Measurements from ENCODE around the gene ZFHX2. TPM values are rescaled to one million over a fixed set of nuclear protein-coding genes. Genes with fewer than 3 reads are reported as not detected.
A peak's percentile ranks its signal among the peaks of the same experiment; 100 is the strongest.

ZFHX2 gene
- total and polyA plus RNA-seq, 2 of the 13 experiments (the other 11 are each of a cell fraction or from before 2014, with no cell fraction given): 0.17 to 0.44 TPM

DNA sequence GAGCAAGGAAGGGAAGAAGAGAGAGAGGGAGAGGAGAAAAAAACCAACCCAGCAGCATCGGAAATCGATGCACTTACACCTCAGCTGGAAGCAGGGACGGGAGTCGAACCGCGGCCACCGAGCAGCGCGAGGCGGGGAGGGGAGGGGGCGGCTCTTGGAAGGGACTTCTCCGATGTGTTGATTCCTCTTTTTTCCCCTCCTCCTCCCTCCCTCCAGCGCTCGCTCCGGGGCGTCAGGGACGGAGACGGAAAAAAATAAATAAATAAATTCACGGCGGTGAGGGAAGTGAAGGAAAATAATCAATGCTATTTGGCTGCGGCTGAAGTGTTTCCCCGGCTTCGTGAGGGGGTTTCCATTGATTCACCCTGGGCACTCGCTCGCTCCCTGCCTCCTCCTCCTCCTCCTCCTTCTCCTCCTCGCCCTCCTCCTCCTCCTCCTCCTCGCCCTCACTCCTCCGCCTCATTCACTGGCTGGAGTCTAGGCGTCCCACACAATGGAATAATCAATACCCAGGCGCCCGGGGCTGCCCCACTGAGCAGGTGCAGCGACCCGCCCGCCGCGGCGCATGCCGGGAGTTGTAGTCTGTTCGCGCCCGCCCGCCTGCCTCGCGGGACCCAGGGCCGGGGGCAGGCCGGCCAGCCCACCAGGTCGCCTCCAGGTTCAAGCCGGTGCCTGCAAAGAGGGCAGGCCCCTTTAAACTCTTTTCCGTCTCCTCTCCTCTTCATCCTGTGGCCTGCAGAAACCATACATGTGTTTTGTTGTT is at the start of gene ZFHX2 (continued):
- TF ChIP-seq, protein P1, sequence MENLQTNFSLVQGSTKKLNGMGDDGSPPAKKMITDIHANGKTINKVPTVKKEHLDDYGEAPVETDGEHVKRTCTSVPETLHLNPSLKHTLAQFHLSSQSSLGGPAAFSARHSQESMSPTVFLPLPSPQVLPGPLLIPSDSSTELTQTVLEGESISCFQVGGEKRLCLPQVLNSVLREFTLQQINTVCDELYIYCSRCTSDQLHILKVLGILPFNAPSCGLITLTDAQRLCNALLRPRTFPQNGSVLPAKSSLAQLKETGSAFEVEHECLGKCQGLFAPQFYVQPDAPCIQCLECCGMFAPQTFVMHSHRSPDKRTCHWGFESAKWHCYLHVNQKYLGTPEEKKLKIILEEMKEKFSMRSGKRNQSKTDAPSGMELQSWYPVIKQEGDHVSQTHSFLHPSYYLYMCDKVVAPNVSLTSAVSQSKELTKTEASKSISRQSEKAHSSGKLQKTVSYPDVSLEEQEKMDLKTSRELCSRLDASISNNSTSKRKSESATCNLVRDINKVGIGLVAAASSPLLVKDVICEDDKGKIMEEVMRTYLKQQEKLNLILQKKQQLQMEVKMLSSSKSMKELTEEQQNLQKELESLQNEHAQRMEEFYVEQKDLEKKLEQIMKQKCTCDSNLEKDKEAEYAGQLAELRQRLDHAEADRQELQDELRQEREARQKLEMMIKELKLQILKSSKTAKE (CRISPR knock-in tag; IDR thresholded peaks at IDR 0.05; ENCODE audit: borderline replicate concordance): 0 out of 2 replicates have a peak, but pooled peaks have one; percentile 11

DNA sequence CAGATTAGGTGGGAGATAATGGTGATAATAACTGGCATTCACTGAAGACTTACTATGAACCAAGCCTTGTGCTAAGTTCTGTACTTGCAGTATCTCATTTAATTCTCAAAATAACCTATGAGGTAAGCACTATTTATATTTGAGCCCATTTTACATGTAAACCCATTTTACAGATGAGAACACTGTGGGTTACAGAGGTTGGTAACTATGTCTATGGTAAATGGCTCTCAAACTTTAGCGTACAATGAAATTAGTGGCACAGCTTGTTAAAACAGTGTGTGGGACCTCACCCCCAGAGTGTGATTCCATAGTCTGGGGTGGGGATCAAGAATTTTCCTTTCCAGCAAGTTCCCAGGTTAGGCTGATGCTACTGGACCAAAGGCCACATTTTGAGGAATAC is 49.2 kb upstream of the ZFHX2 start:
- FAIRE-seq (no peak), DNase-seq (ENCODE audit: low spot score) (no peak), ATAC-seq (no peak)
- WGBS (ENCODE audit: low lambda C conversion rate): 97% methylated on average over 1 of the region's 1 CpG
- BruUV-seq (replicated peaks): no TSS peak
- H3K36me3 ChIP-seq (replicated peaks in 1 of 2; ENCODE audit: control insufficient read depth in 1 of 2, insufficient read depth in 2 of 2, low read length in 2 of 2): no peaks in the 10 kb centered on the region
- peak overlapping the region; percentile 57 for H3K27ac ChIP-seq (ENCODE audit: extremely low read length, insufficient read depth, low read length)
- peaks cover 8% of the 10 kb centered on the region; the same call in 1 of the 2 replicates for H3K9me3 ChIP-seq (ENCODE audit: low read length)
- POLR2A ChIA-PET: interaction anchor here (0.6 to 10.5 kb wide), 11 partner anchors 10 to 623 kb away, joined by 3 to 267 read pairs (median 8); partner anchors contain the start of gene DHRS2
- H3K9ac ChIP-seq (ENCODE audit: insufficient read depth, low read depth, low read length): no peak overlapping the region
- no peak overlapping the region for H2AFZ ChIP-seq (ENCODE audit: low read length)
- peaks cover 54% of the 10 kb centered on the region for H3K4me1 ChIP-seq (ENCODE audit: insufficient read depth, low read length)
- no peak overlapping the region for H3K4me2 ChIP-seq (ENCODE audit: low read depth, low read length)
- H3K27me3 ChIP-seq (ENCODE audit: control insufficient read depth in 1 of 2, insufficient read depth in 2 of 2, low read length in 2 of 2): no peaks in the 10 kb centered on the region
- H3K4me3 ChIP-seq (replicated peaks in 1 of 3; ENCODE audit: insufficient read depth in 1 of 3, low read depth in 2 of 3, low read length in 3 of 3): no peak overlapping the region
- CTCF ChIA-PET (ENCODE audit: low intra/inter-chr PET ratio, low total read pairs): no interaction called here
- H4K20me1 ChIP-seq (ENCODE audit: insufficient read depth, low read length): no peaks in the 10 kb centered on the region
- no peaks in the 10 kb centered on the region for H3K79me2 ChIP-seq (ENCODE audit: insufficient read depth, low read length)
- intact Hi-C loops (cut with micrococcal nuclease; ENCODE audit: unreplicated experiment) (no loop called here), in situ Hi-C loops (cut with HindIII; ENCODE audit: extremely low pct_ligation_motif_present, low pct_unique_long_range_greater_than_20kb) (no loop called here)
- TF ChIP-seq MIXL1 (CRISPR knock-in tag; IDR thresholded peaks at IDR 0.05) (0 out of 2 replicates have a peak, but pooled peaks have one; percentile 11), ZKSCAN1 (IDR thresholded peaks at IDR 0.05; ENCODE audit: low read length) (no peak), FOXA3 (CRISPR knock-in tag; IDR thresholded peaks at IDR 0.05) (0 out of 2 replicates have a peak, but pooled peaks have one; percentile 10), TEAD2 (CRISPR knock-in tag; IDR thresholded peaks at IDR 0.05) (no peak), MTA1 (CRISPR knock-in tag; IDR thresholded peaks at IDR 0.05; ENCODE audit: borderline replicate concordance) (no peak), ETV6 (CRISPR knock-in tag; conservative IDR thresholded peaks at IDR 0.05) (no peak), SMARCE1 (IDR thresholded peaks at IDR 0.05; ENCODE audit: borderline replicate concordance) (no peak), BCL6 (CRISPR knock-in tag; IDR thresholded peaks at IDR 0.05) (no peak), ZNF562 (CRISPR knock-in tag; IDR thresholded peaks at IDR 0.05; ENCODE audit: borderline replicate concordance) (no peak), HES4 (CRISPR knock-in tag; IDR thresholded peaks at IDR 0.05; ENCODE audit: borderline replicate concordance) (no peak), RAD51 (IDR thresholded peaks at IDR 0.05; ENCODE audit: borderline replicate concordance) (no peak)
- TF ChIP-seq, protein P2, sequence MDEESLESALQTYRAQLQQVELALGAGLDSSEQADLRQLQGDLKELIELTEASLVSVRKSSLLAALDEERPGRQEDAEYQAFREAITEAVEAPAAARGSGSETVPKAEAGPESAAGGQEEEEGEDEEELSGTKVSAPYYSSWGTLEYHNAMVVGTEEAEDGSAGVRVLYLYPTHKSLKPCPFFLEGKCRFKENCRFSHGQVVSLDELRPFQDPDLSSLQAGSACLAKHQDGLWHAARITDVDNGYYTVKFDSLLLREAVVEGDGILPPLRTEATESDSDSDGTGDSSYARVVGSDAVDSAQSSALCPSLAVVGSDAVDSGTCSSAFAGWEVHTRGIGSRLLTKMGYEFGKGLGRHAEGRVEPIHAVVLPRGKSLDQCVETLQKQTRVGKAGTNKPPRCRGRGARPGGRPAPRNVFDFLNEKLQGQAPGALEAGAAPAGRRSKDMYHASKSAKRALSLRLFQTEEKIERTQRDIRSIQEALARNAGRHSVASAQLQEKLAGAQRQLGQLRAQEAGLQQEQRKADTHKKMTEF (CRISPR knock-in tag; IDR thresholded peaks at IDR 0.05): no peak
- TF ChIP-seq, protein P3, sequence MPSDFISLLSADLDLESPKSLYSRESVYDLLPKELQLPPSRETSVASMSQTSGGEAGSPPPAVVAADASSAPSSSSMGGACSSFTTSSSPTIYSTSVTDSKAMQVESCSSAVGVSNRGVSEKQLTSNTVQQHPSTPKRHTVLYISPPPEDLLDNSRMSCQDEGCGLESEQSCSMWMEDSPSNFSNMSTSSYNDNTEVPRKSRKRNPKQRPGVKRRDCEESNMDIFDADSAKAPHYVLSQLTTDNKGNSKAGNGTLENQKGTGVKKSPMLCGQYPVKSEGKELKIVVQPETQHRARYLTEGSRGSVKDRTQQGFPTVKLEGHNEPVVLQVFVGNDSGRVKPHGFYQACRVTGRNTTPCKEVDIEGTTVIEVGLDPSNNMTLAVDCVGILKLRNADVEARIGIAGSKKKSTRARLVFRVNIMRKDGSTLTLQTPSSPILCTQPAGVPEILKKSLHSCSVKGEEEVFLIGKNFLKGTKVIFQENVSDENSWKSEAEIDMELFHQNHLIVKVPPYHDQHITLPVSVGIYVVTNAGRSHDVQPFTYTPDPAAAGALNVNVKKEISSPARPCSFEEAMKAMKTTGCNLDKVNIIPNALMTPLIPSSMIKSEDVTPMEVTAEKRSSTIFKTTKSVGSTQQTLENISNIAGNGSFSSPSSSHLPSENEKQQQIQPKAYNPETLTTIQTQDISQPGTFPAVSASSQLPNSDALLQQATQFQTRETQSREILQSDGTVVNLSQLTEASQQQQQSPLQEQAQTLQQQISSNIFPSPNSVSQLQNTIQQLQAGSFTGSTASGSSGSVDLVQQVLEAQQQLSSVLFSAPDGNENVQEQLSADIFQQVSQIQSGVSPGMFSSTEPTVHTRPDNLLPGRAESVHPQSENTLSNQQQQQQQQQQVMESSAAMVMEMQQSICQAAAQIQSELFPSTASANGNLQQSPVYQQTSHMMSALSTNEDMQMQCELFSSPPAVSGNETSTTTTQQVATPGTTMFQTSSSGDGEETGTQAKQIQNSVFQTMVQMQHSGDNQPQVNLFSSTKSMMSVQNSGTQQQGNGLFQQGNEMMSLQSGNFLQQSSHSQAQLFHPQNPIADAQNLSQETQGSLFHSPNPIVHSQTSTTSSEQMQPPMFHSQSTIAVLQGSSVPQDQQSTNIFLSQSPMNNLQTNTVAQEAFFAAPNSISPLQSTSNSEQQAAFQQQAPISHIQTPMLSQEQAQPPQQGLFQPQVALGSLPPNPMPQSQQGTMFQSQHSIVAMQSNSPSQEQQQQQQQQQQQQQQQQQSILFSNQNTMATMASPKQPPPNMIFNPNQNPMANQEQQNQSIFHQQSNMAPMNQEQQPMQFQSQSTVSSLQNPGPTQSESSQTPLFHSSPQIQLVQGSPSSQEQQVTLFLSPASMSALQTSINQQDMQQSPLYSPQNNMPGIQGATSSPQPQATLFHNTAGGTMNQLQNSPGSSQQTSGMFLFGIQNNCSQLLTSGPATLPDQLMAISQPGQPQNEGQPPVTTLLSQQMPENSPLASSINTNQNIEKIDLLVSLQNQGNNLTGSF (CRISPR knock-in tag; IDR thresholded peaks at IDR 0.05): no peak

Data from HepG2 (cell line).